ENCODE results near the gene PTPRJ. TPM values are rescaled to one million over a fixed set of nuclear protein-coding genes. Genes with fewer than 3 reads are reported as not detected.

Gene PTPRJ
- total RNA-seq, 1 donor from 2014 or later: 34.9 TPM

DNA sequence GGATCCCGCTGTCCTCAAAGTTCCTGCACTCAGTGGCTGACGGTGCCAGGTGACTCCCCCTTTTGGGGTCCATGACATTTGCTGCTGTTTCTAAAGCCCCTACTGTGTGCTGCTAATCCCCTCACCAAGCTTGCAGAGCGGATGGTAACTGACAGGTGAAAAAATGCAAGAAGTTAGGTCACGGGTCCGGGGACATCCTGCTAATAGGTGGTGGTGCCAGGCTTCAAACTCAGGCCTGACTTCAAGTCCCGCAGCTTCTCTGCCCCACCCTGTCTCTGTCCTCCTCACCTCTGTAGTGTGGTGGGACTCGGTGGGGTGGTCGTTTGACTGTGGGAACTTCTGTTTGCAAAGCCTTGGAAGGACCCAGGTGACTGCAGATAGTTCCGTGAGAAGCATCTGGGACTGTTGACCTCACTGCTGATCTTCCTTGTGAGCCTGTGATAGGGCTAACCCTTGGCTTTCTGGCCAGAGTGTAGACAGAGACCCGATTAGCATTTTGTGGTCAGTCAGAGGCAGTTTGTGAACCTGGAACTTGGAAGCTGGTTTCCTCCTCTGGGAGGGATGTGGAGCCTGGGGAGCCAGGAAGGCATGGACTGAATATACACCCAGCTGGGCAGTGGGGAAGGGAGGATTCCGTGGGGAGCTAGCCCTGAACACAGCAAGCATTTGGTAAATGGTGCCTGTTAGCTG lies 120.8 kb downstream of the PTPRJ start:
- intact Hi-C loops (cut with DNase I): no loop called here
- Histone ChIP-seq H3K4me1 (peaks cover 15% of the 10 kb centered on the region), H3K36me3 (no peaks in the 10 kb centered on the region), H3K27me3 (no peaks in the 10 kb centered on the region), H3K27ac (no peak overlapping the region), H3K4me3 (no peak overlapping the region), H3K9me3 (no peaks in the 10 kb centered on the region)
- DNase-seq (no peak), ATAC-seq (no peak)
- TF ChIP-seq, protein P1, sequence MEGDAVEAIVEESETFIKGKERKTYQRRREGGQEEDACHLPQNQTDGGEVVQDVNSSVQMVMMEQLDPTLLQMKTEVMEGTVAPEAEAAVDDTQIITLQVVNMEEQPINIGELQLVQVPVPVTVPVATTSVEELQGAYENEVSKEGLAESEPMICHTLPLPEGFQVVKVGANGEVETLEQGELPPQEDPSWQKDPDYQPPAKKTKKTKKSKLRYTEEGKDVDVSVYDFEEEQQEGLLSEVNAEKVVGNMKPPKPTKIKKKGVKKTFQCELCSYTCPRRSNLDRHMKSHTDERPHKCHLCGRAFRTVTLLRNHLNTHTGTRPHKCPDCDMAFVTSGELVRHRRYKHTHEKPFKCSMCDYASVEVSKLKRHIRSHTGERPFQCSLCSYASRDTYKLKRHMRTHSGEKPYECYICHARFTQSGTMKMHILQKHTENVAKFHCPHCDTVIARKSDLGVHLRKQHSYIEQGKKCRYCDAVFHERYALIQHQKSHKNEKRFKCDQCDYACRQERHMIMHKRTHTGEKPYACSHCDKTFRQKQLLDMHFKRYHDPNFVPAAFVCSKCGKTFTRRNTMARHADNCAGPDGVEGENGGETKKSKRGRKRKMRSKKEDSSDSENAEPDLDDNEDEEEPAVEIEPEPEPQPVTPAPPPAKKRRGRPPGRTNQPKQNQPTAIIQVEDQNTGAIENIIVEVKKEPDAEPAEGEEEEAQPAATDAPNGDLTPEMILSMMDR (IDR thresholded peaks at IDR 0.05): no peak

DNA sequence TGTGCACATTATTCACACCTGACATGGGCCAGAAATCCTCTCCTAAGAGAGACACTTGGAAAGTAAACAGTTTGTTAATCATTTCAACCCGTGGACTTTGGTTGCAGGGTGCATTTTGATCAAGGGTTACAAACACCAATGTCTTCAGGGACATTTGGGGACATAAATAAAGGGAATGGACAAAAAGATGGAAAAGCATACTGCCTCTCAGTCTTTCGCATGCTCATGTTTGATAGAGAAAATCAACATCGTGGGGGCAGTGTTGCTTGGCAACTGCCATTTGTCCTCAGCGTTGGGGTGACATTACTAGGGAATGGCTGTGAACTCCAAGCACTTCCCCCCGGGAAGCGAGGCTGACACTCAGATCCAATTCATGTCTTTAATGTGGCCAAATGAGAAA lies 121.6 kb downstream of the PTPRJ start:
- Histone ChIP-seq H3K36me3 (no peaks in the 10 kb centered on the region), H3K4me3 (no peak overlapping the region), H3K27me3 (no peaks in the 10 kb centered on the region), H3K9me3 (no peaks in the 10 kb centered on the region), H3K4me1 (peaks cover 9% of the 10 kb centered on the region), H3K27ac (no peak overlapping the region)
- no peak for ATAC-seq
- DNase-seq: no peak
- intact Hi-C loops (cut with DNase I): no loop called here
- TF ChIP-seq, protein P1 (IDR thresholded peaks at IDR 0.05): no peak

DNA sequence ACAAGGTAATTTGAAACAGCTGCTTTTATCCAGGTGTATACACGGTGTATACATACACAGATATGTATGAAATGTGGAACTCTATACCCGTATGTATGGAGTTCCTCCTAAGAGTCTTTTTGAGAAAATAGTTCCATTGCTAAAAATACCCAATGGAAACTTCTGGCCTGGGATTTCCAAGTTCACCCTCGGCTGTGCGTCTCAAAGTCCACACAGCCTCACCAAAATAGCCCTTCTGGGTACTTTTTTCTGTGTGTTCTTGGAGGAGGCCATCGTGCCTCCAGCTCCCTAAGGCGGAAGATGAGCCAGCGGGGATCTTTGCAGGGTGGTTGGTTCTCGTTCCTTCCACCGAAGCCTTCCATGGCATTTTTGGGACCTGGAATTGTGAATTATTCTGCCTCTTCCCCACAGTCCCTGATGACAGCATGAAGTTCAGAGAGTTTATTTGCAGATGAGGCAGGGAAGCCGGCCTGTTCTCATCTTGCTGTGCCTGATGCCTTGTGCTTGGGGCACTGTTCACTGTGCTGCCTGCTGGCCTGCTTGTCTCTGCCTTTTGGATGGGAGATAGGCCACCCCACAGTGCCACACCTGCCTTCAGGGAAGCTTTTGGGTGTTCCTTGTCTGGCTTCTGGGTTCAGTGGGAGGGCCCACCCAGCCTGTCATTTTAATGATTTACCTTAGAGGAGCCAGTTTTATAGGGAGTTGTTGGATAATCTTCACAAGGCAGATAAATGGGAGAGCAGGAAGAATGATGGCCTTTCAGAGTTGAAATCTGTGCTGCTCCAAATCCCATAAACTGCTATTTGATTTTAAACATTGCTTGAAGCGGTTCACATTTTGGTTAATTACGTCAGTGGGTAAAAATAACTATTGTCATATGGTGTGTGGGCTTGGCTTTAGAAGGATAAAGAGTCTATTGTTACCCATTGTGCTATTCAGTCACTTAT lies 123.5 kb downstream of the PTPRJ start:
- no peak for DNase-seq
- no peak for ATAC-seq
- TF ChIP-seq, protein P1 (IDR thresholded peaks at IDR 0.05): no peak
- intact Hi-C loops (cut with DNase I): no loop called here
- Histone ChIP-seq H3K27ac (no peak overlapping the region), H3K9me3 (no peaks in the 10 kb centered on the region), H3K36me3 (no peaks in the 10 kb centered on the region), H3K4me3 (no peak overlapping the region), H3K27me3 (no peaks in the 10 kb centered on the region), H3K4me1 (peaks cover 16% of the 10 kb centered on the region)

DNA sequence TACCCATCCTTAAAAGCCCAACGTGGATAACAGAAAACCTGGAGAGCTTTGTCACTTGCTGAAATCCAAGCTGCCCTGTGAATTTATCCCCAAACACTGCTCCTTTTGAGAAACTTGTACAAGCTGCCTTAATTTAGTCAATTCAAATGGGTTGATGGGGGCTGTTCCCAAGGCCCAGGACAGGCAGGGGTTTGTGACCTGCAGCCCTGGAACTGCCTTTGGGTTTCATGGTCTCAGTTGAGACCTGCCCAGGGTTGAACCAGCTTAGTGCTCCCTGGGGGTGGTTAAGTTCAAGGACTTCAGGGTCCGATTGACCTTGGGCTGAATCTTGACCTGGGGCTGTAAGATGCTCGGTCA lies 124.2 kb downstream of the PTPRJ start:
- H3K36me3 ChIP-seq: no peaks in the 10 kb centered on the region
- H3K4me1 ChIP-seq: peaks cover 21% of the 10 kb centered on the region
- H3K4me3 ChIP-seq: no peak overlapping the region
- TF ChIP-seq, protein P1 (IDR thresholded peaks at IDR 0.05): no peak
- intact Hi-C loops (cut with DNase I): no loop called here
- H3K9me3 ChIP-seq: no peaks in the 10 kb centered on the region
- DNase-seq (no peak), ATAC-seq (no peak)
- H3K27ac ChIP-seq: no peak overlapping the region
- H3K27me3 ChIP-seq: no peaks in the 10 kb centered on the region

DNA sequence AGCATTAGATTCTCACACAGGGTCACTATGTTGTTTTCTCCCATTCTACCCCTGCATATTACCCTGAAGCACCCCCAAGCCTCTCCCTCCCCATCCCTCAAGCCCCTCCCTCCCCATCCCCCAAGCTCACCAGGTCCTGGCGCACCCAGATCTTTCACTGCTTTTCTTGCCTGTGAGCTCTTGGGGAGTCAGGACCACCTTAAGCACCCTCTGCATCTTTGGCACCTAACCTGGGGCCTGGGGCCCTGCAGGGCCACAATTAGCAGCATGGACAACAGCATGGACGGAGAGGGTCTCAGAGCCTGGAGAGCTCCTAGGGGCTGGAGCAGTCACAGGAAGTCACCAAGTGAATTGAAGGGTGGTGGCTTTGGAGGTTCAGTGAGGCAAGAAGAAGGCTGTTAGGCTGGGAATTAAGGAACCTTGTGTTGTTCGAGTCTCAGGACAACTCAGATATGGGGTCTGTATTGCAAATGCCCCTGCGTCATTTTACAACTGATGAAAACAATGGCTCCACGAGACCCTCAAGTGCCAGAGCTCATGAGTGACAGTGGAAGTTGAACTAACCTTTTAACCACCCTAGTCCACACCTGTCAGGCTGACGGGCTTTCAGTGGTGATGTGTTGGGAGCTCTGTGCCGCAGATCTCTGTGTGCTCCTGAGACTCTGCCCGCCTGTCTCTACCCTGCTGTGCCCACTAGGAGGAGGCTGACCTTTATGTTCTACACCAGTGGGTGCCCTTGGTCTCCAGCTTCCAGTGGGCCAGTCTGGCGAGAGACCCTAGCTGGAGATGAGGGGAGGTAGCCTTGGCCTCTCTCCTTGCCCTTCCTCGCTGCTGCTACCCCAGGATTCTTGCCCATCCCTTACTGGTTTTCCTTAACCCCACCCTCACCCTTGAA lies 125.0 kb downstream of the PTPRJ start:
- H3K36me3 ChIP-seq: no peaks in the 10 kb centered on the region
- no peak overlapping the region for H3K27ac ChIP-seq
- H3K4me1 ChIP-seq: peaks cover 29% of the 10 kb centered on the region
- H3K4me3 ChIP-seq: no peak overlapping the region
- intact Hi-C loops (cut with DNase I): no loop called here
- no peaks in the 10 kb centered on the region for H3K27me3 ChIP-seq
- DNase-seq (no peak), ATAC-seq (no peak)
- H3K9me3 ChIP-seq: no peaks in the 10 kb centered on the region
- TF ChIP-seq, protein P1 (IDR thresholded peaks at IDR 0.05): no peak
